GM23338 (cell line): ENCODE measurements around the gene KRT81. TPM values are rescaled to one million over a fixed set of nuclear protein-coding genes. Genes with fewer than 3 reads are reported as not detected.

Source experiments
- ATAC-seq: fragments of 200-7000 bp; cut with Tn5 transposase; 3 replicates; pipeline ENCODE4 v1.9.1; 2020
- DNase-seq: peaks from one replicate; pipeline ENCODE4 v3.0.0-alpha.2; 2015; ENCODE audit warnings: low spot score
- H2AFZ ChIP-seq: fragments of 200-600 bp; sonication (generic); 2 replicates; pipeline ENCODE4 v1.8.0; 2016; ENCODE audit warnings: antibody characterized with exemption, mild to moderate bottlenecking, moderate library complexity
- H3F3A ChIP-seq: fragments of 200-600 bp; sonication (generic); replicated peaks from 2 replicates; pipeline ENCODE4 v1.8.0; 2017; ENCODE audit warnings: antibody characterized with exemption, mixed run types, low read depth
- H3K27ac ChIP-seq: fragments of 200-600 bp; sonication (generic); 2 replicates; pipeline ENCODE4 v1.6.1; 2016; ENCODE audit warnings: low read depth
- H3K27me3 ChIP-seq: fragments of 200-600 bp; sonication (generic); 2 replicates; pipeline ENCODE4 v1.8.0; 2016; ENCODE audit warnings: mild to moderate bottlenecking, mixed run types, moderate library complexity; ENCODE audit not compliant: insufficient read depth
- H3K36me3 ChIP-seq: fragments of 200-600 bp; sonication (generic); 2 replicates; pipeline ENCODE4 v1.8.0; 2016; ENCODE audit warnings: mild to moderate bottlenecking; ENCODE audit not compliant: insufficient read depth
- H3K4me1 ChIP-seq: fragments of 200-600 bp; sonication (generic); 2 replicates; pipeline ENCODE4 v1.8.0; 2016; ENCODE audit warnings: mild to moderate bottlenecking, moderate library complexity; ENCODE audit not compliant: insufficient read depth
- H3K4me2 ChIP-seq: fragments of 200-600 bp; sonication (generic); 2 replicates; pipeline ENCODE4 v1.7.1; 2017; ENCODE audit warnings: mixed run types
- H3K4me3 ChIP-seq: fragments of 200-600 bp; sonication (generic); 2 replicates; pipeline ENCODE4 v1.6.1; 2016; ENCODE audit warnings: mixed run types
- H3K79me2 ChIP-seq: fragments of 200-600 bp; sonication (generic); replicated peaks from 2 replicates; pipeline ENCODE4 v1.8.0; 2017; ENCODE audit warnings: mild to moderate bottlenecking; ENCODE audit not compliant: insufficient read depth
- H3K9me2 ChIP-seq: fragments of 200-600 bp; sonication (generic); 2 replicates; pipeline ENCODE4 v1.8.0; 2017; ENCODE audit not compliant: insufficient read depth
- H4K20me1 ChIP-seq: fragments of 200-600 bp; sonication (generic); replicated peaks from 2 replicates; pipeline ENCODE4 v1.8.0; 2017; ENCODE audit warnings: mild to moderate bottlenecking; ENCODE audit not compliant: insufficient read depth
- H3K27ac Mint-ChIP-seq: 2 replicates; pipeline ENCODE4 v1.8.0; 2020; ENCODE audit warnings: inconsistent platforms, mild to moderate bottlenecking, moderate library complexity, mixed read lengths
- H3K27me3 Mint-ChIP-seq: 3 replicates; pipeline ENCODE4 v1.8.0; 2022; ENCODE audit warnings: low read depth, mild to moderate bottlenecking, moderate library complexity, mixed read lengths, inconsistent platforms; ENCODE audit not compliant: insufficient read depth, poor library complexity
- H3K36me3 Mint-ChIP-seq: 3 replicates; pipeline ENCODE4 v1.8.0; 2021; ENCODE audit warnings: low read depth, mild to moderate bottlenecking, inconsistent platforms, moderate library complexity, mixed read lengths
- H3K4me1 Mint-ChIP-seq: 3 replicates; pipeline ENCODE4 v1.8.0; 2020; ENCODE audit warnings: mild to moderate bottlenecking, inconsistent platforms, mixed read lengths
- H3K4me3 Mint-ChIP-seq: 3 replicates; pipeline ENCODE4 v1.8.0; 2021; ENCODE audit warnings: moderate library complexity, mild to moderate bottlenecking, inconsistent platforms, mixed read lengths
- H3K9me3 Mint-ChIP-seq: 3 replicates; pipeline ENCODE4 v1.8.0; 2020; ENCODE audit warnings: moderate library complexity, mild to moderate bottlenecking, inconsistent platforms, mixed read lengths
- CREB1 ChIP-seq: fragments of 250-450 bp; sonication (Bioruptor Pico); IDR thresholded peaks from 2 replicates; pipeline ENCODE4 v1.5.0; 2020; ENCODE audit warnings: low read depth, mild to moderate bottlenecking, moderate library complexity
- EZH2 ChIP-seq: fragments of 200-600 bp; sonication (generic); IDR thresholded peaks from one replicate; pipeline ENCODE4 v1.8.0; 2017; ENCODE audit warnings: antibody characterized with exemption, mild to moderate bottlenecking, low read depth; ENCODE audit not compliant: unreplicated experiment
- EZH2phosphoT487 ChIP-seq: fragments of 200-600 bp; sonication (generic); IDR thresholded peaks from one replicate; pipeline ENCODE4 v1.8.1; 2018; ENCODE audit warnings: antibody characterized with exemption; ENCODE audit not compliant: unreplicated experiment
- JUNB ChIP-seq: IDR thresholded peaks from one replicate; pipeline ENCODE4 v1.6.1; 2016; ENCODE audit warnings: antibody characterized with exemption; ENCODE audit not compliant: unreplicated experiment
- NANOG ChIP-seq: IDR thresholded peaks from 2 replicates; pipeline ENCODE4 v1.6.1; 2016; ENCODE audit warnings: antibody characterized with exemption, borderline replicate concordance
- POLR2AphosphoS5 ChIP-seq: IDR thresholded peaks from 2 replicates; pipeline ENCODE4 v1.6.1; 2016; ENCODE audit warnings: antibody characterized with exemption, low read depth
- STAT1 ChIP-seq: IDR thresholded peaks from one replicate; pipeline ENCODE4 v1.6.1; 2016; ENCODE audit warnings: antibody characterized with exemption; ENCODE audit not compliant: unreplicated experiment
- ZNF114 ChIP-seq: fragments of 250-450 bp; sonication (Bioruptor Pico); IDR thresholded peaks from 2 replicates; pipeline ENCODE4 v1.5.0; 2020; ENCODE audit warnings: mild to moderate bottlenecking, moderate library complexity
- ZNF331 ChIP-seq: fragments of 250-450 bp; sonication (Bioruptor Pico); IDR thresholded peaks from 2 replicates; pipeline ENCODE4 v1.5.0; 2020; ENCODE audit warnings: low read depth, mild to moderate bottlenecking, moderate library complexity
- polyA plus RNA-seq: library from polyadenylated mRNA; unstranded; fragments of >200 nt; fragmentation: Nextera tagmentation; extraction: Ambion mirVana; gene quantifications from 2 replicates; pipeline ENCODE4 v1.2.1, GENCODE V29; 2016
- total RNA-seq: library from RNA; depleted of rRNA; stranded (reverse); fragments of >200 nt; shearing (Covaris generic); gene quantifications from 2 replicates; pipeline ENCODE4 v1.2.3, GENCODE V29; 2014
- TF ChIP-seq, protein P1 (sequence below), 2 experiments: fragments of 200-600 bp in 1 of 2; sonication (generic) in 1 of 2; conservative IDR thresholded peaks; 2 replicates each; pipeline versions ENCODE4 v1.5.1 to v1.6.1; 2016 to 2017; ENCODE audit warnings: antibody characterized with exemption in 2 of 2, low read depth in 2 of 2, mild to moderate bottlenecking in 2 of 2, moderate library complexity in 1 of 2
- TF ChIP-seq, protein P2 (sequence below): IDR thresholded peaks from 2 replicates; pipeline ENCODE4 v1.6.1; 2016; ENCODE audit warnings: antibody characterized with exemption
- TF ChIP-seq, protein P3 (sequence below): fragments of 250-450 bp; sonication (Bioruptor Pico); IDR thresholded peaks from 2 replicates; pipeline ENCODE4 v1.5.0; 2020; ENCODE audit warnings: mild to moderate bottlenecking, moderate library complexity
- TF ChIP-seq, protein P4 (sequence below): IDR thresholded peaks from one replicate; pipeline ENCODE4 v1.6.1; 2018; ENCODE audit warnings: antibody characterized with exemption; ENCODE audit not compliant: unreplicated experiment

Gene KRT81
- total and polyA plus RNA-seq, 2 experiments from 2014 or later, result not detected

DNA sequence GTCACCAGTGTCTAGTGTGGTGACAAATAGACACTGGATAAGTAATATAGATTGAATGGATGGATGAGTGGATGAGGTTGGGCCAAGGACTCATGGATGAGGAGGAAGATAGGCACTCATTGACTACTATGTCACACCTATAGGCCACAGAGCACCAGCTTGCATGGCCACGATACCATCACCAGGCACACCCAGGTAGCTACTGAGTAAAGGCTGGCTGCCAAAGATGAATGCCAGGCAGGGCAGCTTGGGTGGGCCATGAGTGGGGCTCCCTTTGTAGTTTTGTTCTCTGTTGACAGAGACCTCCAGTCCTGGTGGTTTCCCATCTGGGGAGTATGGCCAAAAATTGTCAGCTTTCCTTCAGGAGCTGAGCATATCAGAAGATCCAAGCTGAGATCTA, 41.0 kb upstream of the KRT81 start:
- Histone ChIP-seq H3K27me3 (no peaks in the 10 kb centered on the region), H3F3A (no peaks in the 10 kb centered on the region), H3K4me3 (no peak overlapping the region), H3K4me2 (no peak overlapping the region), H4K20me1 (no peaks in the 10 kb centered on the region), H3K4me1 (peaks cover 7% of the 10 kb centered on the region; the same call in 1 of the 2 replicates), H3K9me2 (no peaks in the 10 kb centered on the region), H2AFZ (no peak overlapping the region), H3K79me2 (no peaks in the 10 kb centered on the region), H3K36me3 (no peaks in the 10 kb centered on the region), H3K27ac (no peak overlapping the region)
- Mint-ChIP-seq H3K27me3 (peaks cover 3% of the 10 kb centered on the region), H3K27ac (no peak overlapping the region), H3K9me3 (no peaks in the 10 kb centered on the region), H3K36me3 (no peaks in the 10 kb centered on the region), H3K4me3 (no peak overlapping the region), H3K4me1 (peaks cover 9% of the 10 kb centered on the region; the same call in 2 of the 3 replicates)
- no peak for DNase-seq
- no peak for ATAC-seq
- TF ChIP-seq EZH2, result no peak
- TF ChIP-seq STAT1, result no peak
- TF ChIP-seq ZNF331, result no peak
- no peak for TF ChIP-seq CREB1 (CRISPR knock-in tag)
- TF ChIP-seq, protein P1, sequence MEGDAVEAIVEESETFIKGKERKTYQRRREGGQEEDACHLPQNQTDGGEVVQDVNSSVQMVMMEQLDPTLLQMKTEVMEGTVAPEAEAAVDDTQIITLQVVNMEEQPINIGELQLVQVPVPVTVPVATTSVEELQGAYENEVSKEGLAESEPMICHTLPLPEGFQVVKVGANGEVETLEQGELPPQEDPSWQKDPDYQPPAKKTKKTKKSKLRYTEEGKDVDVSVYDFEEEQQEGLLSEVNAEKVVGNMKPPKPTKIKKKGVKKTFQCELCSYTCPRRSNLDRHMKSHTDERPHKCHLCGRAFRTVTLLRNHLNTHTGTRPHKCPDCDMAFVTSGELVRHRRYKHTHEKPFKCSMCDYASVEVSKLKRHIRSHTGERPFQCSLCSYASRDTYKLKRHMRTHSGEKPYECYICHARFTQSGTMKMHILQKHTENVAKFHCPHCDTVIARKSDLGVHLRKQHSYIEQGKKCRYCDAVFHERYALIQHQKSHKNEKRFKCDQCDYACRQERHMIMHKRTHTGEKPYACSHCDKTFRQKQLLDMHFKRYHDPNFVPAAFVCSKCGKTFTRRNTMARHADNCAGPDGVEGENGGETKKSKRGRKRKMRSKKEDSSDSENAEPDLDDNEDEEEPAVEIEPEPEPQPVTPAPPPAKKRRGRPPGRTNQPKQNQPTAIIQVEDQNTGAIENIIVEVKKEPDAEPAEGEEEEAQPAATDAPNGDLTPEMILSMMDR (conservative IDR thresholded peaks at IDR 0.05; ENCODE audit: low read depth in 2 of 2), result no peak
- TF ChIP-seq POLR2AphosphoS5, result no peak
- TF ChIP-seq, protein P2, sequence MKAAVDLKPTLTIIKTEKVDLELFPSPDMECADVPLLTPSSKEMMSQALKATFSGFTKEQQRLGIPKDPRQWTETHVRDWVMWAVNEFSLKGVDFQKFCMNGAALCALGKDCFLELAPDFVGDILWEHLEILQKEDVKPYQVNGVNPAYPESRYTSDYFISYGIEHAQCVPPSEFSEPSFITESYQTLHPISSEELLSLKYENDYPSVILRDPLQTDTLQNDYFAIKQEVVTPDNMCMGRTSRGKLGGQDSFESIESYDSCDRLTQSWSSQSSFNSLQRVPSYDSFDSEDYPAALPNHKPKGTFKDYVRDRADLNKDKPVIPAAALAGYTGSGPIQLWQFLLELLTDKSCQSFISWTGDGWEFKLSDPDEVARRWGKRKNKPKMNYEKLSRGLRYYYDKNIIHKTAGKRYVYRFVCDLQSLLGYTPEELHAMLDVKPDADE, result no peak
- TF ChIP-seq JUNB, result no peak
- TF ChIP-seq, protein P3, sequence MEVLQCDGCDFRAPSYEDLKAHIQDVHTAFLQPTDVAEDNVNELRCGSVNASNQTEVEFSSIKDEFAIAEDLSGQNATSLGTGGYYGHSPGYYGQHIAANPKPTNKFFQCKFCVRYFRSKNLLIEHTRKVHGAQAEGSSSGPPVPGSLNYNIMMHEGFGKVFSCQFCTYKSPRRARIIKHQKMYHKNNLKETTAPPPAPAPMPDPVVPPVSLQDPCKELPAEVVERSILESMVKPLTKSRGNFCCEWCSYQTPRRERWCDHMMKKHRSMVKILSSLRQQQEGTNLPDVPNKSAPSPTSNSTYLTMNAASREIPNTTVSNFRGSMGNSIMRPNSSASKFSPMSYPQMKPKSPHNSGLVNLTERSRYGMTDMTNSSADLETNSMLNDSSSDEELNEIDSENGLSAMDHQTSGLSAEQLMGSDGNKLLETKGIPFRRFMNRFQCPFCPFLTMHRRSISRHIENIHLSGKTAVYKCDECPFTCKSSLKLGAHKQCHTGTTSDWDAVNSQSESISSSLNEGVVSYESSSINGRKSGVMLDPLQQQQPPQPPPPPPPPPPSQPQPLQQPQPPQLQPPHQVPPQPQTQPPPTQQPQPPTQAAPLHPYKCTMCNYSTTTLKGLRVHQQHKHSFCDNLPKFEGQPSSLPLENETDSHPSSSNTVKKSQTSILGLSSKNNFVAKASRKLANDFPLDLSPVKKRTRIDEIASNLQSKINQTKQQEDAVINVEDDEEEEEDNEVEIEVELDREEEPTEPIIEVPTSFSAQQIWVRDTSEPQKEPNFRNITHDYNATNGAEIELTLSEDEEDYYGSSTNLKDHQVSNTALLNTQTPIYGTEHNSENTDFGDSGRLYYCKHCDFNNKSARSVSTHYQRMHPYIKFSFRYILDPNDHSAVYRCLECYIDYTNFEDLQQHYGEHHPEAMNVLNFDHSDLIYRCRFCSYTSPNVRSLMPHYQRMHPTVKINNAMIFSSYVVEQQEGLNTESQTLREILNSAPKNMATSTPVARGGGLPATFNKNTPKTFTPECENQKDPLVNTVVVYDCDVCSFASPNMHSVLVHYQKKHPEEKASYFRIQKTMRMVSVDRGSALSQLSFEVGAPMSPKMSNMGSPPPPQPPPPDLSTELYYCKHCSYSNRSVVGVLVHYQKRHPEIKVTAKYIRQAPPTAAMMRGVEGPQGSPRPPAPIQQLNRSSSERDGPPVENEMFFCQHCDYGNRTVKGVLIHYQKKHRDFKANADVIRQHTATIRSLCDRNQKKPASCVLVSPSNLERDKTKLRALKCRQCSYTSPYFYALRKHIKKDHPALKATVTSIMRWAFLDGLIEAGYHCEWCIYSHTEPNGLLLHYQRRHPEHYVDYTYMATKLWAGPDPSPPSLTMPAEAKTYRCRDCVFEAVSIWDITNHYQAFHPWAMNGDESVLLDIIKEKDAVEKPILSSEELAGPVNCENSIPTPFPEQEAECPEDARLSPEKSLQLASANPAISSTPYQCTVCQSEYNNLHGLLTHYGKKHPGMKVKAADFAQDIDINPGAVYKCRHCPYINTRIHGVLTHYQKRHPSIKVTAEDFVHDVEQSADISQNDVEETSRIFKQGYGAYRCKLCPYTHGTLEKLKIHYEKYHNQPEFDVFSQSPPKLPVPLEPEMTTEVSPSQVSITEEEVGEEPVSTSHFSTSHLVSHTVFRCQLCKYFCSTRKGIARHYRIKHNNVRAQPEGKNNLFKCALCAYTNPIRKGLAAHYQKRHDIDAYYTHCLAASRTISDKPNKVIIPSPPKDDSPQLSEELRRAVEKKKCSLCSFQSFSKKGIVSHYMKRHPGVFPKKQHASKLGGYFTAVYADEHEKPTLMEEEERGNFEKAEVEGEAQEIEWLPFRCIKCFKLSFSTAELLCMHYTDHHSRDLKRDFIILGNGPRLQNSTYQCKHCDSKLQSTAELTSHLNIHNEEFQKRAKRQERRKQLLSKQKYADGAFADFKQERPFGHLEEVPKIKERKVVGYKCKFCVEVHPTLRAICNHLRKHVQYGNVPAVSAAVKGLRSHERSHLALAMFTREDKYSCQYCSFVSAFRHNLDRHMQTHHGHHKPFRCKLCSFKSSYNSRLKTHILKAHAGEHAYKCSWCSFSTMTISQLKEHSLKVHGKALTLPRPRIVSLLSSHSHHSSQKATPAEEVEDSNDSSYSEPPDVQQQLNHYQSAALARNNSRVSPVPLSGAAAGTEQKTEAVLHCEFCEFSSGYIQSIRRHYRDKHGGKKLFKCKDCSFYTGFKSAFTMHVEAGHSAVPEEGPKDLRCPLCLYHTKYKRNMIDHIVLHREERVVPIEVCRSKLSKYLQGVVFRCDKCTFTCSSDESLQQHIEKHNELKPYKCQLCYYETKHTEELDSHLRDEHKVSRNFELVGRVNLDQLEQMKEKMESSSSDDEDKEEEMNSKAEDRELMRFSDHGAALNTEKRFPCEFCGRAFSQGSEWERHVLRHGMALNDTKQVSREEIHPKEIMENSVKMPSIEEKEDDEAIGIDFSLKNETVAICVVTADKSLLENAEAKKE (CRISPR knock-in tag), result no peak
- no peak for TF ChIP-seq ZNF114 (CRISPR knock-in tag)
- no peak for TF ChIP-seq NANOG
- TF ChIP-seq, protein P4, sequence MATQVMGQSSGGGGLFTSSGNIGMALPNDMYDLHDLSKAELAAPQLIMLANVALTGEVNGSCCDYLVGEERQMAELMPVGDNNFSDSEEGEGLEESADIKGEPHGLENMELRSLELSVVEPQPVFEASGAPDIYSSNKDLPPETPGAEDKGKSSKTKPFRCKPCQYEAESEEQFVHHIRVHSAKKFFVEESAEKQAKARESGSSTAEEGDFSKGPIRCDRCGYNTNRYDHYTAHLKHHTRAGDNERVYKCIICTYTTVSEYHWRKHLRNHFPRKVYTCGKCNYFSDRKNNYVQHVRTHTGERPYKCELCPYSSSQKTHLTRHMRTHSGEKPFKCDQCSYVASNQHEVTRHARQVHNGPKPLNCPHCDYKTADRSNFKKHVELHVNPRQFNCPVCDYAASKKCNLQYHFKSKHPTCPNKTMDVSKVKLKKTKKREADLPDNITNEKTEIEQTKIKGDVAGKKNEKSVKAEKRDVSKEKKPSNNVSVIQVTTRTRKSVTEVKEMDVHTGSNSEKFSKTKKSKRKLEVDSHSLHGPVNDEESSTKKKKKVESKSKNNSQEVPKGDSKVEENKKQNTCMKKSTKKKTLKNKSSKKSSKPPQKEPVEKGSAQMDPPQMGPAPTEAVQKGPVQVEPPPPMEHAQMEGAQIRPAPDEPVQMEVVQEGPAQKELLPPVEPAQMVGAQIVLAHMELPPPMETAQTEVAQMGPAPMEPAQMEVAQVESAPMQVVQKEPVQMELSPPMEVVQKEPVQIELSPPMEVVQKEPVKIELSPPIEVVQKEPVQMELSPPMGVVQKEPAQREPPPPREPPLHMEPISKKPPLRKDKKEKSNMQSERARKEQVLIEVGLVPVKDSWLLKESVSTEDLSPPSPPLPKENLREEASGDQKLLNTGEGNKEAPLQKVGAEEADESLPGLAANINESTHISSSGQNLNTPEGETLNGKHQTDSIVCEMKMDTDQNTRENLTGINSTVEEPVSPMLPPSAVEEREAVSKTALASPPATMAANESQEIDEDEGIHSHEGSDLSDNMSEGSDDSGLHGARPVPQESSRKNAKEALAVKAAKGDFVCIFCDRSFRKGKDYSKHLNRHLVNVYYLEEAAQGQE, result no peak
- TF ChIP-seq EZH2phosphoT487, result no peak
